NCI-H128 (cell line): ENCODE data around the gene LGI4.

Source experiments
- DNase-seq: peaks from one replicate; lab custom pipeline; 2025; ENCODE audit not compliant: unreplicated experiment; lab: John Stamatoyannopoulos, UW

The LGI4 gene

GRCh38 chr19:35124098-35125060 is 10.5 kb downstream of the LGI4 start:
- no peak for DNase-seq

DNA sequence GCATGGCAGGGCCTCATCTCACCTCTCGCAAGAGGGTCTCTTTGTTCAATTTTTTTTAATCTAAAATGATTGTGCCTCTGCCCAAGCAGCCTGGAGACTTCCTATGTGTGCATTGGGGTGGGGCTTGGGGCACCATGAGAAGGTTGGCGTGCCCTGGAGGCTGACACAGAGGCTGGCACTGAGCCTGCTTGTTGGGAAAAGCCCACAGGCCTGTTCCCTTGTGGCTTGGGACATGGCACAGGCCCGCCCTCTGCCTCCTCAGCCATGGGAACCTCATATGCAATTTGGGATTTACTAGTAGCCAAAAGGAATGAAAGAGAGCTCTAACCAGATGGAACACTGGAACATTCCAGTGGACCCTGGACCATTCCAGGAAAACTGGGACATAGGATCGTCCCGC is 11.3 kb downstream of the LGI4 start:
- DNase-seq: no peak

DNA sequence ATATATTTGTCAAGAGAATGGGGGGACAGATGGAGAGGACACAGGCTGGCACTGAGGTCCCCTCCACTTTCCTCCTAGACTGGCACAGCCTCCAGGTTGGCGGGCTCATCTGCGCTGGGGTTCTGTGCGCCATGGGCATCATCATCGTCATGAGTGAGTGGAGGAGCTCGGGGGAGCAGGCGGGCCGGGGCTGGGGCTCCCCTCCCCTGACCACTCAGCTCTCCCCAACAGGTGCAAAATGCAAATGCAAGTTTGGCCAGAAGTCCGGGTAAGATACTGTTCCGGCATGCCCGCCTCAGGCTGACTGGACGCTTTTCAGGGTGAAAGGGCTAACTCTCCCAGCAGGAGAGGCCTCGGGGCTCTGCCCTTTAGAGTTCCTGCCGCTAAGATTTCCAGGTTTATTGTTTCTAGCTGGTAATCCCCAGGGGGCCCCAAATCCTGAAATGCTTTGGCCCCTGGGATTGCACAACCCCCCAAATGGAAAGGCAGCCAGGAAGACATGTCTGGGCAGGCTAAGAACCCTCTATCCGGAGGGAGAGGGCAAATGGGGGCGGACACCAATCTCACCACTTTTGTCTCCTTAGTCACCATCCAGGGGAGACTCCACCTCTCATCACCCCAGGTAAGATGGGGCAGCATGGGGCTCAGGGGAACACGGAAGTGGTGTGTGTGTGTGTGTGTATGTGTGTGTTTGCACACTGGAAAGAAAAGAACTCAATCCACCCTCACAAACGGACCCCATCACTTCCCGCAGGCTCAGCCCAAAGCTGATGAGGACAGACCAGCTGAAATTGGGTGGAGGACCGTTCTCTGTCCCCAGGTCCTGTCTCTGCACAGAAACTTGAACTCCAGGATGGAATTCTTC is 11.9 kb downstream of the LGI4 start:
- no peak for DNase-seq

GRCh38 chr19:35120898-35121297 is 14.0 kb downstream of the LGI4 start:
- DNase-seq: no peak

DNA sequence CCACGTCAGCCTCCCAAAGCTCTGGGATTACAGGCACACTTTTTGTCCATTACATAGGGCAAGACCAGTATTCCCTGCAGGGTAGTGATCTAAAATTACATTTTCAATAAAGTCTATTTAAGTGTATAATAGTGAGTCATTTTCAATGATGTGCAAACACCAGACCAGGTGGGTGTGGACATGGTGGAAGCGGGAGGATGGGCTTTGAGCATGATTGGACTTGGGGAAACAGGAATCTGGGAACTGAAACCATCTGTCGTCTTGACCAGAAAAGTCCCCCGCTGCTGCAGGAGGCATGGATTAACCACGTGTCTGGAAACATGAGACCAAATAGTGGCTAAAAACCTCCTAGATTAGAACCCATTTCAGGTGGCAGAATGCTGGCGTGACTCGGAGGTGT is 14.4 kb downstream of the LGI4 start:
- DNase-seq: no peak

DNA sequence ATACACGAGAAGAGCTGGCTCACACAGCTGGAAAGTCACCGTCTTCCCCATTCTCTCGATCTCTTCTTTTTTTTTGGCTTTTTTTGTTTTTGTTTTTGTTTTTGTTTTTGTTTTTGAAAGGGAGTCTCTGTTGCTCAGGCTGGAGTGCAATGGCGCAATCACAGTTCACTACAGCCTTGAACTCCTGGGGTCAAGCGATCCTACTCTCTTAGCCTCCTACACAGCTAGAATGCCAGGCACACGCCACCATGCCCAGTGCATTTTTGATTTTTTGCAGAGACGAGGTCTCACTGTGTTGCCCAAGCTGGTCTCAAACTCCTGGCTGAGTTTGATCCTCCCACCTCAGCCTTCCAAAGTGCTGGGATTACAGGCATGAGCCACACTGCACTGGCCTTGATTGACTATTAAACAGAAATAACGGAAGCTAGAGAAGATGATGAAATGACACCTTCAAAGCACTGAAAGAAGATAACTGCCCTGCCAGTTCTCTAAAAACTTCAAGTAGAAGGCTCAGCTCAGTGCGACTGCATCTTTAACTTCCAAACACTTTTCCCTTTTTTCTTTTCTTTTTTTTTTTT is 15.2 kb downstream of the LGI4 start:
- no peak for DNase-seq

GRCh38 chr19:35119091-35119490 is 15.8 kb downstream of the LGI4 start:
- DNase-seq: no peak

GRCh38 chr19:35118268-35119020 is 16.4 kb downstream of the LGI4 start:
- DNase-seq: no peak

GRCh38 chr19:35117799-35118198 is 17.1 kb downstream of the LGI4 start:
- DNase-seq: no peak

GRCh38 chr19:35117116-35117515 is 17.7 kb downstream of the LGI4 start:
- no peak for DNase-seq

DNA sequence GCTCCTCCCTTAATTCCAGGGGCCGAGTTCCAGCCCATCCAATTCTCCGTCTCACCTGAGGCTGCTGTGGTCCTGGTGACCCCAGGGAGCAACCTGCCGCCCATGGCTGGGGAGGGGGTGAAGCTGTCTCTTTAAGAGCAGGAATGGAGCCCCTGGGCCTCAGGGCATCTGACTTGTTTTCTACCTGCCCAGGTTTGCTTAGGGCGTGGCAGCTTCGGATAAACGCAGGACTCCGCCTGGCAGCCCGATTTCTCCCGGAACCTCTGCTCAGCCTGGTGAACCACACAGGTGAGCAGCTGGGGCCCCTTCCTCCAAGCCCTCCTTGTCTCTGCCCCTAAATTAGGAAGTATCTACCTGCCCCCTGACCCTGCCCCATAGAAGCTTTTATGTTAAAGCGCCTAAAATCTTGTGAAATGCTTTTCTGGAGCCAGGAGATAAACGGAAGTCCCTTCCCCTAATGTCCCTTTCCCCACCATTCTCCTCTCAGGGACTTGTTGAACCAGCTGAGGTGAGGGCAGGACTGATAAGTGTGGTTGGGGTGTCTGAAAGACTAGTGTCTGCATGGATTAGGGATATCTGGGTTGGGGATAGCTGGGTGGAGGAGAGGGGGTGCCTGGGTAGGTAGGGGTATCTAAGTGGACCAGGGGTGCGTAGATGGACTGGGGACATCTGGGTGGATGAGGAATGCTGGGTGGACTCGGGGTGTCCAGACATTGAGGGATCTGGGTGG is 18.6 kb downstream of the LGI4 start:
- DNase-seq: no peak

- no peak for DNase-seq
These were observed 19.5 kb downstream of the LGI4 start, which contains the start of gene FXYD3 for GRCh38 chr19:35115177-35115951. Gene FXYD3 (plus strand): TSS chr19:35115823. CDS start chr19:35119377, 3,554 bp downstream.

- DNase-seq: no peak
These were observed 20.3 kb downstream of the LGI4 start for GRCh38 chr19:35114353-35115176.

DNA sequence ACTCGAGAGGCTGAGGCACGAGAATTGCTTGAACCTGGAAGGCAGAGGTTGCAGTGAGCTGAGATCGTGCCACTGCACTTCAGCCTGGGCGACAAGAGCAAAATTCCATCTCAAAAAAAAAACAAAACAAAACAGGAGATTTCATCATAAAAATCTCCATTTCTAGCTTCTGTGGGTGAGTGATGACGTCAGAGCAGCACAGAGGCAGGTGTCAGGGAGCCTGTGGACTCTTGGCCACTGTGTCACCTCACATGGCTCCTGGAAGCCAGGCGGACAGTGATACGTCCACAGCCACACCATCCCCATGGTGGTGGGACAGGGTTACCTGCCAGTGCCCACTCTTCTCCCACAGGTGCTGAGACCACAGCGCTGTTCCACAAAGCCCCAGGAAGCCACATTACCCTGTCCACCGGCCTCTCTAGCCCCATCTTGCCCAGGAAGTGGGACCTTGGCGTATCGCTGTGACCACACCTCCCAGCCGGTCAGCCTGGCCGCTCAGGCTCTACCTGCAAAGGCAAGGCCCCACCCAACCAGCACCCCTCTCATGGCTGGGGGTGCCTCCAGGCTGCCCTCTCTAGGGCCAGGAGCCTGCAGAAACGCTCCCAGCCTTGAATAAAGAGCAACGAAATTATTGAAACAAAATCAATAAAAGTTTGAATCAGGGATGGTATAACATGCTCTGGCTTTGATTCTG is 21.7 kb downstream of the LGI4 start:
- no peak for DNase-seq

DNA sequence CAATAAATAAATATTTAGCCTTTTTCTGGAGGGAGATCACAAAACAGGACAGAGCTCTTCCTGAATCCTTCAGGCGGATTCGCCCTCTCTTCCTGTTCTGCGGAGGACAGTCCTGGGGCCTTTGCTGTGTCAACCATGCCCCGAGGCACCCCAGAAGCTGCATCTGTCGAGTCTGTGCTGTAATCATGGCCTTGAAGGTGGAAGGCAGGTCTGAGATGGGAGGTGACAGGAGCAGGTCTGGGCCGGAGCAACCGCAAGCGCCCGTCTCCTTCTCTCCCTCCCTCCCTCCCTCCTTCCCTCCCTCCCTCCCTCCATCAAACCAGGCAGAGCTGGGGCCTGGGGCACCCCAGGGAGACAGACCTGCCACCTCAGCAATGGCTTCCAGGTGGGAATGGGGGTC is 23.9 kb downstream of the LGI4 start:
- DNase-seq: no peak

GRCh38 chr19:35109395-35110112 is 25.3 kb downstream of the LGI4 start:
- no peak for DNase-seq

GRCh38 chr19:35108730-35109129 is 26.1 kb downstream of the LGI4 start:
- DNase-seq: no peak
